CD8-positive, alpha-beta memory T cell (primary cell): Measurements from ENCODE around the gene ST8SIA2. TPM values are rescaled to one million over a fixed set of nuclear protein-coding genes. Genes with fewer than 3 reads are reported as not detected.

Experiments
- CTCF ChIA-PET: fragments of 350-600 bp; sonication (Branson Sonifier 250); formaldehyde crosslinking; loops from one replicate; lab custom pipeline; 2021; ENCODE audit warnings: antibody characterized with exemption; lab: Charles Lee
- POLR2A ChIA-PET: fragments of 350-600 bp; sonication (Branson Sonifier 250); formaldehyde crosslinking; loops from one replicate; lab custom pipeline; 2021; ENCODE audit warnings: antibody characterized with exemption; lab: Charles Lee
- DNase-seq, 5 donors: peaks; one replicate each; pipeline versions ENCODE4 v3.0.0 to v3.0.0-alpha.2; 2020 to 2022; ENCODE audit warnings: mixed read lengths in 1 of 5
- H3K27ac ChIP-seq: one replicate; pipeline ENCODE4 v1.7.0; 2013; ENCODE audit warnings: low read depth, mild to moderate bottlenecking, low read length, moderate library complexity
- H3K27me3 ChIP-seq: 2 replicates; pipeline ENCODE4 v1.7.0; 2013; ENCODE audit warnings: low read length, mild to moderate bottlenecking; ENCODE audit not compliant: insufficient read depth, poor library complexity, severe bottlenecking
- H3K36me3 ChIP-seq: 2 replicates; pipeline ENCODE4 v1.7.0; 2013; ENCODE audit warnings: mild to moderate bottlenecking, low read length, moderate library complexity; ENCODE audit not compliant: insufficient read depth
- H3K4me1 ChIP-seq: 2 replicates; pipeline ENCODE4 v1.7.0; 2013; ENCODE audit warnings: mild to moderate bottlenecking, low read length, moderate library complexity; ENCODE audit not compliant: insufficient read depth
- H3K4me3 ChIP-seq: 2 replicates; pipeline ENCODE4 v1.7.0; 2013; ENCODE audit warnings: mild to moderate bottlenecking, low read length
- H3K9me3 ChIP-seq: 2 replicates; pipeline ENCODE4 v1.7.0; 2013; ENCODE audit warnings: mild to moderate bottlenecking, low read length
- H3K27ac Mint-ChIP-seq, 8 donors: one replicate each; pipeline ENCODE4 v1.8.0; 2020 to 2021; ENCODE audit warnings: mixed read lengths in 8 of 8, mild to moderate bottlenecking in 6 of 8, inconsistent platforms in 3 of 8, moderate library complexity in 3 of 8
- H3K27me3 Mint-ChIP-seq, 2 donors: one replicate each; pipeline ENCODE4 v1.8.0; 2020 to 2021; ENCODE audit warnings: mixed read lengths in 2 of 2, mild to moderate bottlenecking in 1 of 2, moderate library complexity in 1 of 2
- H3K36me3 Mint-ChIP-seq, 3 donors: one replicate each; pipeline ENCODE4 v1.8.0; 2020 to 2021; ENCODE audit warnings: mixed read lengths in 3 of 3, inconsistent platforms in 1 of 3, mild to moderate bottlenecking in 1 of 3
- H3K4me1 Mint-ChIP-seq, 3 donors: one replicate each; pipeline ENCODE4 v1.8.0; 2020 to 2021; ENCODE audit warnings: mixed read lengths in 3 of 3, inconsistent platforms in 1 of 3, mild to moderate bottlenecking in 1 of 3
- H3K4me3 Mint-ChIP-seq, 7 donors: one replicate each; pipeline ENCODE4 v1.8.0; 2020 to 2021; ENCODE audit warnings: mixed read lengths in 7 of 7, mild to moderate bottlenecking in 6 of 7, moderate library complexity in 4 of 7, inconsistent platforms in 2 of 7
- H3K9me3 Mint-ChIP-seq, 5 donors: one replicate each; pipeline ENCODE4 v1.8.0; 2020 to 2022; ENCODE audit warnings: mixed read lengths in 5 of 5, mild to moderate bottlenecking in 3 of 5, moderate library complexity in 2 of 5, inconsistent platforms in 1 of 5
- polyA plus RNA-seq: library from polyadenylated mRNA; unstranded; fragments of 300-500 nt; fragmentation: Illumina TruSeq; gene quantifications from one replicate; pipeline ENCODE4 v1.2.3, GENCODE V29; 2021
- total RNA-seq, 2 experiments: library from RNA; stranded (reverse); gene quantifications; one replicate each; pipeline ENCODE4 v1.2.3, GENCODE V29; 2021

ST8SIA2 gene
- total and polyA plus RNA-seq, 3 experiments from 2014 or later, result not detected

DNA sequence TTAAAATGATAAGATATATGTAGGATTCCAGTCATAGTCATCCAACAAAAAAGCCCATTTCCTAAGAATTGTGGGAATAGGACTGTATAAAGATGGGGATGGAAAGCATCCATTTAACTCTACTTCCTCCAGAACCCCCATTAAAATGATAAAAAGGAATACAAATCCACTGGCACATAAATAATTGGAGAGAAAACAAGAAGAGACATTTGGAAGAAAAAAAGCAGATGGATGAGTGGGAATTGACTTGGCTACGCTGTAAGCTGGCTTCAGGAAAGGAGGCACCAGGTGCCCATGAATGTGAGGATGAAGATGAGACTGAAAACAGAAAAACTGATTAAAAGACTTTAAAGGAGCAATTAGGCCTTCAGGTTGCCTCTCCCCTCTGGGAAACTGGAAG is 91.8 kb downstream of the ST8SIA2 start:
- H3K27me3 ChIP-seq, result peaks cover 4% of the 10 kb centered on the region
- H3K36me3 Mint-ChIP-seq, result no peaks in the 10 kb centered on the region
- CTCF ChIA-PET, result no interaction called here
- H3K27me3 Mint-ChIP-seq, result peaks cover 10 to 23% of the 10 kb centered on the region in 2 donors
- DNase-seq, result no peak
- H3K4me1 ChIP-seq, result no peaks in the 10 kb centered on the region
- POLR2A ChIA-PET, result no interaction called here
- no peak overlapping the region for H3K4me3 ChIP-seq
- no peak overlapping the region for H3K27ac Mint-ChIP-seq
- no peaks in the 10 kb centered on the region for H3K9me3 ChIP-seq
- H3K4me3 Mint-ChIP-seq, result no peak overlapping the region
- H3K27ac ChIP-seq, result no peak overlapping the region
- no peaks in the 10 kb centered on the region for H3K36me3 ChIP-seq
- H3K4me1 Mint-ChIP-seq, result no peaks in the 10 kb centered on the region
- H3K9me3 Mint-ChIP-seq, result peaks cover 10 to 21% (median 20%) of the 10 kb centered on the region in 5 donors

- Mint-ChIP-seq H3K4me3 (no peak overlapping the region), H3K27me3 (peaks cover 26 to 49% of the 10 kb centered on the region in 2 donors), H3K4me1 (no peaks in the 10 kb centered on the region), H3K36me3 (no peaks in the 10 kb centered on the region), H3K9me3 (peaks cover 10 to 21% (median 13%) of the 10 kb centered on the region in 5 donors), H3K27ac (no peak overlapping the region)
- Histone ChIP-seq H3K9me3 (no peaks in the 10 kb centered on the region), H3K4me1 (no peaks in the 10 kb centered on the region), H3K36me3 (no peaks in the 10 kb centered on the region), H3K27ac (no peak overlapping the region), H3K27me3 (no peaks in the 10 kb centered on the region), H3K4me3 (no peak overlapping the region)
- POLR2A ChIA-PET, result no interaction called here
- CTCF ChIA-PET, result no interaction called here
- DNase-seq, result no peak
Observed at GRCh38 chr15:92492551-92493115, 99.0 kb downstream of the ST8SIA2 start.

GRCh38 chr15:92494806-92495336 is 101.2 kb downstream of the ST8SIA2 start:
- H3K4me1 Mint-ChIP-seq, result no peaks in the 10 kb centered on the region
- peaks cover 32 to 56% of the 10 kb centered on the region in 2 donors for H3K27me3 Mint-ChIP-seq
- H3K9me3 ChIP-seq, result no peaks in the 10 kb centered on the region
- no peaks in the 10 kb centered on the region for H3K36me3 ChIP-seq
- no peak for DNase-seq
- no peak overlapping the region for H3K4me3 Mint-ChIP-seq
- no peaks in the 10 kb centered on the region for H3K4me1 ChIP-seq
- H3K27ac ChIP-seq, result no peak overlapping the region
- ChIA-PET CTCF (no interaction called here), POLR2A (no interaction called here)
- H3K4me3 ChIP-seq, result no peak overlapping the region
- no peaks in the 10 kb centered on the region for H3K36me3 Mint-ChIP-seq
- H3K27ac Mint-ChIP-seq, result peak overlapping the region in 1 of 8 donors; percentile 37
- H3K9me3 Mint-ChIP-seq, result peaks cover 6 to 14% (median 9%) of the 10 kb centered on the region in 5 donors
- no peaks in the 10 kb centered on the region for H3K27me3 ChIP-seq

DNA sequence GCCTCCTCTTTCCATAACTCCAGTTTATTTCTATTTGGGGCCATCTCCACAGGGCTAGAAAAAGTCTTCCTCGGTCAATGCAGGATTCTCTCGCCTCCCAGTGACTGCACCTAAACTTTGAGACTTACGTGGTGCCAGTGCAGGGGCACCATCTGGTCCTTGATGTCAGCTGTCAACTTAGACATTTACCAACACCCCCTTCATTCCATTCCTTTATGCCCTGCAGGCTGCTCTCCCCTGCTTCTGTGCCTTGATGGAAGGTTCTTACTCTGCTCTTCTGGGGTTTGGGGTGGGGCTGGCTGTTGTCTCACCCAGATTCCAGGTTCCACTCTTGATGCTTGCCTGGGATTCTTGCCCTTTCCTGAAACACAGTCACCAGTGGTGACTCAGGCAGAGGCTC is 101.8 kb downstream of the ST8SIA2 start:
- Mint-ChIP-seq H3K27me3 (peaks cover 37 to 59% of the 10 kb centered on the region in 2 donors), H3K27ac (peak overlapping the region in 1 of 8 donors; percentile 22), H3K4me1 (no peaks in the 10 kb centered on the region), H3K4me3 (no peak overlapping the region), H3K36me3 (no peaks in the 10 kb centered on the region), H3K9me3 (peaks cover under 1 to 8% (median 3%) of the 10 kb centered on the region in 5 donors)
- no peaks in the 10 kb centered on the region for H3K27me3 ChIP-seq
- H3K4me1 ChIP-seq, result no peaks in the 10 kb centered on the region
- no peaks in the 10 kb centered on the region for H3K36me3 ChIP-seq
- ChIA-PET POLR2A (no interaction called here), CTCF (no interaction called here)
- H3K4me3 ChIP-seq, result no peak overlapping the region
- no peak overlapping the region for H3K27ac ChIP-seq
- no peak for DNase-seq
- H3K9me3 ChIP-seq, result no peaks in the 10 kb centered on the region

DNA sequence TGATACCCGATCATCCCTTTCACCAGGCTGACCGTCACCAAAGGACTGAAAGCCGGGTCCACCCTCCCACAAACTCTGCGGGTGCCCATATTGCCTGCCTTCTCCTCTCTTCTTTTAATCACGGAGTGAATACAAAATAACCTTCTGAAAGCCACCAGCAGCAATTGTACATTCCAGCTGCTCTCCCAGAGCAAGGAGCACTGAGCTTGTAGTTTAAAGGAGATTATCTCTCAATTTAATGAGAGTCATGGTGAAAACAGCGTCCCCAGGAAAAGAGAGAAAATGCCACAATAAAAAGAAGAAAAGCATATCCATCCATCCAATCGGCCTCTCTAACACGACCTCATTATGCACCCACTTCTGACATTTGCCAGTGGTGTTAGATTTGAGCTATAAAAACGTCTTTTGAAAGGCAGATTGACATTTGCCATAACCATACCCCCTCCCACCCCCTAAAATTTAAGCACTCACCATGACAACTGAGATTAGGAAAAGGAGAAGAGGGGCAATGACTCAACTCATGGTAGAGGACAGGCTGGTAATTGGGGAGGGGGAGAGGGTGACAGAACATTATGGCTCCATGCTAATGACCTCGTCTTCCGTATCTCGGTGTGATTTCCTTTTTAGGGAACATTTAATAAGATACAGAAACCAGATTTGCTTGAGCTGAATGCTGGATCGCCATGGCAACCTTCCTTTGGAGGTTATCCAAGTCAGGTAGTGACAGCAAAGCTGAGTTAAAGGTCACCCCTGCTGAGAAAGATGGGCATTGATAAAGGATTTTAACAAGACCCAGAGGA is 106.2 kb downstream of the ST8SIA2 start:
- Mint-ChIP-seq H3K27ac (no peak overlapping the region), H3K9me3 (peaks cover 0 to 3% (median 0%) of the 10 kb centered on the region in 5 donors), H3K36me3 (no peaks in the 10 kb centered on the region), H3K4me3 (no peak overlapping the region), H3K27me3 (peaks cover 37 to 63% of the 10 kb centered on the region in 2 donors), H3K4me1 (no peaks in the 10 kb centered on the region)
- Histone ChIP-seq H3K9me3 (no peaks in the 10 kb centered on the region), H3K36me3 (no peaks in the 10 kb centered on the region), H3K4me1 (no peaks in the 10 kb centered on the region), H3K27ac (no peak overlapping the region), H3K27me3 (no peaks in the 10 kb centered on the region), H3K4me3 (no peak overlapping the region)
- no peak for DNase-seq
- ChIA-PET POLR2A (no interaction called here), CTCF (no interaction called here)

DNA sequence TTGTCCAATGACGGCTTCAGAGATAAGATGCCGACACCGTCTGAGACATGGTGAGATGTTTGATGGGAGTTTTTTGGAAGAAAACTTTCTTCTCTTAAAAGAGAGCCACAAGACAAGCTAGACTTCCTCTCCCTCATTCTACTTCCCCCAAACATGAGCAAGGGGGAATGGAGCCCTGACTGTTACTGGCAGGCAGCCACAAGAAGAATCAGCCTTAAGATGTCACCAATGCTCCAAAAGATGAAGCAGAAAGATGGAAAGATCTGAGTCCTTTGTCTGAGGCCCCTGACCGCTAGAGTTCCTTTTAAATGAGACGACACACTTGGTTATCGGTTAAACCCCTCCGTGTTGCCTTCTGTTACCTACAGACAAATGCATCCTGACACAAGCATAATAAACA is 108.7 kb downstream of the ST8SIA2 start:
- Mint-ChIP-seq H3K4me3 (no peak overlapping the region), H3K36me3 (no peaks in the 10 kb centered on the region), H3K27me3 (peaks cover 25 to 40% of the 10 kb centered on the region in 2 donors), H3K4me1 (no peaks in the 10 kb centered on the region), H3K9me3 (peaks cover 6 to 10% (median 9%) of the 10 kb centered on the region in 5 donors), H3K27ac (no peak overlapping the region)
- no peak overlapping the region for H3K27ac ChIP-seq
- no peaks in the 10 kb centered on the region for H3K27me3 ChIP-seq
- DNase-seq, result no peak
- no peaks in the 10 kb centered on the region for H3K36me3 ChIP-seq
- ChIA-PET POLR2A (no interaction called here), CTCF (no interaction called here)
- H3K4me3 ChIP-seq, result no peak overlapping the region
- no peaks in the 10 kb centered on the region for H3K4me1 ChIP-seq
- H3K9me3 ChIP-seq, result no peaks in the 10 kb centered on the region

DNA sequence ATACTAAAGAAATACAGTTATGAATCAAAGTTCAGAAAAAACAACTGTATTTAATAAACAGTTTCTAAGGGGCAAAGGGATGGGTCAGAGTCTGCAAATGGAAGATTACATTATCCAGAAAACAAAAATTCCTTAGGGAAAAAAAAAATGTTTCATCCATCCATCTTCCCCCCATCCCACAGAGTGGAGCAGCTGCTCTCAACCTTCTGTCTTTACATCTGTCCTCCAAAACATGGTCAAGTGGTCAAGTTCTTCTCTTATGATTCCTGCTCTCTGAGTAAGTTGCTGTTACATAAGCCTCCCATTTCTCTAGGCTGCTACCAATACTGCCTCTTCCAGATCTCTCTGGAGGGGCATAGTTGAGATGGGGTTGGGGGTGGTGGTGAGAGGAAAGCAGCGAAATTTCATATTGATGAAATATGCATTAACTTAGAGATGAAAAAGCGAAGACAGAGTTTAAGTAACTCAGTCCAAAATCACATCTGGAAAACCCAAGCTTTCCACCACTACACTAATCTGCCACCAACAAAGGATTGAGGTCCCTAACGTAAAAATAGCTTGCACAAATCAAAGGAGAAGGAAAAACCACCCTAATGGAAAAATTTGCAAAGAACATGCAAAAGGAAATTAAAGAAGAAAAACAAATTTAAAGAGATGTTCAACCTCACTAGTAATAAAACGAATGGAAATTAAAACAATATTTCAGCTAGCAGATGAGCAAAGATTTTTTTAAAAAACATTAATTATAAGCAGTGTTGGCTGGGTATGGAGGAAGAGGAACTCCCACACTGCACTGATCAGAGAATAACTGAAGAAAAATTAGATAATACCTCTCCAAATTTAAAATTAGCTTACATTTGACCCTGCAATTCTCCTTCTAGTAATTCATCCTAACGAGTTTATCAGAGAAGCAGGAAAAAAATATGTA is 109.5 kb downstream of the ST8SIA2 start:
- Histone ChIP-seq H3K4me1 (no peaks in the 10 kb centered on the region), H3K9me3 (no peaks in the 10 kb centered on the region), H3K4me3 (no peak overlapping the region), H3K36me3 (no peaks in the 10 kb centered on the region), H3K27ac (no peak overlapping the region), H3K27me3 (no peaks in the 10 kb centered on the region)
- Mint-ChIP-seq H3K36me3 (no peaks in the 10 kb centered on the region), H3K4me1 (no peaks in the 10 kb centered on the region), H3K4me3 (no peak overlapping the region), H3K27ac (no peak overlapping the region), H3K27me3 (peaks cover 21 to 35% of the 10 kb centered on the region in 2 donors), H3K9me3 (peaks cover 6 to 17% (median 10%) of the 10 kb centered on the region in 5 donors)
- no peak for DNase-seq
- ChIA-PET CTCF (no interaction called here), POLR2A (no interaction called here)
